GM12891 (cell line): Measurements from ENCODE around the gene ECSCR.

Experiments
- POLR2A ChIP-seq: IDR thresholded peaks from 2 replicates; pipeline ENCODE4 v1.6.1; 2011; ENCODE audit warnings: low read depth, low read length, control low read depth
- POU2F2 ChIP-seq: IDR thresholded peaks from 2 replicates; pipeline ENCODE4 v1.6.1; 2011; ENCODE audit warnings: low read depth, mild to moderate bottlenecking, control low read depth, low read length, moderate library complexity
- TAF1 ChIP-seq: IDR thresholded peaks from 2 replicates; pipeline ENCODE4 v1.6.1; 2011; ENCODE audit warnings: low read depth, low read length, control low read depth

GRCh38 chr5:139454568-139455290 lies 7.8 kb downstream of the ECSCR start:
- no peak for TF ChIP-seq POU2F2
- no peak for TF ChIP-seq POLR2A
- no peak for TF ChIP-seq TAF1
